ENCODE measurements around the gene BMI1. TPM values are rescaled to one million over a fixed set of nuclear protein-coding genes. Genes with fewer than 3 reads are reported as not detected.

The BMI1 gene
- total and polyA plus RNA-seq, 4 donors = 13.2 to 28.7 (median 19.5) TPM

- peak within 1 kb of the TSS; percentile 81 to 96 (median 87) for H3K4me3 ChIP-seq (ENCODE audit: low read depth in 1 of 3, low read length in 3 of 3)
- H3K9ac ChIP-seq (ENCODE audit: low read depth in 1 of 2, low read length in 2 of 2) = peak within 1 kb of the TSS; percentile 89 to 98
- DNase-seq (ENCODE audit: low spot score) = peak; percentile 88
- no peaks in the 10 kb centered on the region for H3K36me3 ChIP-seq (ENCODE audit: control insufficient read depth in 4 of 4, insufficient read depth in 3 of 4, low read depth in 1 of 4, low read length in 3 of 4)
- under 1% methylated on average over 63 of the region's 63 CpGs for WGBS
- H3K9me3 ChIP-seq (ENCODE audit: control insufficient read depth in 4 of 4, low read length in 3 of 4) = no peaks in the 10 kb centered on the region
- H3K27ac ChIP-seq (ENCODE audit: low read depth in 1 of 2, low read length in 2 of 2) = peak within 1 kb of the TSS; percentile 73 to 91
- TF ChIP-seq ATF3 (IDR thresholded peaks at IDR 0.05) = no peak
- peak; percentile 71 for TF ChIP-seq SP1 (IDR thresholded peaks at IDR 0.05)
- no peak for TF ChIP-seq JUND (IDR thresholded peaks at IDR 0.05)
- TF ChIP-seq RXRA (IDR thresholded peaks at IDR 0.05) = peak in 1 of 2 donors; percentile 38
- TF ChIP-seq NR2F2 (IDR thresholded peaks at IDR 0.05) = peak; percentile 66
- peak; percentile 72 for TF ChIP-seq YY1 (IDR thresholded peaks at IDR 0.05)
- peak; percentile 48 to 61 for TF ChIP-seq HNF4A (conservative IDR thresholded peaks at IDR 0.05)
- TF ChIP-seq TAF1 (conservative IDR thresholded peaks at IDR 0.05) = peak; percentile 15
- peak in 1 of 2 donors; percentile 34 for TF ChIP-seq RAD21 (IDR thresholded peaks at IDR 0.05)
- TF ChIP-seq ZBTB33 (IDR thresholded peaks at IDR 0.05) = no peak
- TF ChIP-seq GABPA (IDR thresholded peaks at IDR 0.05 in 1 of 2, conservative IDR thresholded peaks at IDR 0.05 in 1 of 2) = peak; percentile 37 to 82
- TF ChIP-seq CTCF (IDR thresholded peaks at IDR 0.05; ENCODE audit: low read depth, low read length, missing input control) = no peak
- peaks cover 0 to 34% (median 19%) of the 10 kb centered on the region in 4 donors for H3K4me1 ChIP-seq (ENCODE audit: control insufficient read depth in 4 of 4, insufficient read depth in 4 of 4, low read length in 3 of 4)
- no peaks in the 10 kb centered on the region for H3K27me3 ChIP-seq (ENCODE audit: control insufficient read depth in 4 of 4, insufficient read depth in 4 of 4, low read length in 3 of 4)
Observed at GRCh38 chr10:22316286-22317075, 4.4 kb upstream of the BMI1 start, which contains the start of gene COMMD3. Gene COMMD3 (plus strand): TSS chr10:22316388. CDS start chr10:22316418, 30 bp downstream.

GRCh38 chr10:22317076-22317370 is 3.9 kb upstream of the BMI1 start:
- peaks cover under 1 to 34% (median 19%) of the 10 kb centered on the region in 4 donors for H3K4me1 ChIP-seq (ENCODE audit: control insufficient read depth in 4 of 4, insufficient read depth in 4 of 4, low read length in 3 of 4)
- TF ChIP-seq FOXA2 (IDR thresholded peaks at IDR 0.05) (peak; percentile 37), FOXA1 (IDR thresholded peaks at IDR 0.05) (no peak)
- H3K9me3 ChIP-seq (ENCODE audit: control insufficient read depth in 4 of 4, low read length in 3 of 4) = no peaks in the 10 kb centered on the region
- no peaks in the 10 kb centered on the region for H3K27me3 ChIP-seq (ENCODE audit: control insufficient read depth in 4 of 4, insufficient read depth in 4 of 4, low read length in 3 of 4)
- peak overlapping the region; percentile 81 to 96 (median 86) for H3K4me3 ChIP-seq (ENCODE audit: low read depth in 1 of 3, low read length in 3 of 3)
- peak overlapping the region; percentile 73 to 91 for H3K27ac ChIP-seq (ENCODE audit: low read depth in 1 of 2, low read length in 2 of 2)
- DNase-seq (ENCODE audit: low spot score) = no peak
- peak overlapping the region; percentile 89 to 98 for H3K9ac ChIP-seq (ENCODE audit: low read depth in 1 of 2, low read length in 2 of 2)
- no peaks in the 10 kb centered on the region for H3K36me3 ChIP-seq (ENCODE audit: control insufficient read depth in 4 of 4, insufficient read depth in 3 of 4, low read depth in 1 of 4, low read length in 3 of 4)
- 5% methylated on average over 9 of the region's 9 CpGs for WGBS
